GM18505 (cell line): ENCODE measurements around the gene ME3.
A peak's percentile ranks its signal among the peaks of the same experiment; 100 is the strongest.

ENCODE experiments used
- ATAC-seq: cut with Tn5 transposase; IDR thresholded peaks from one replicate; pipeline ENCODE4 v1.9.1; 2021; ENCODE audit not compliant: unreplicated experiment
- POLR2A ChIP-seq: IDR thresholded peaks from 4 replicates; pipeline ENCODE4 v1.6.1; 2011; ENCODE audit warnings: borderline replicate concordance; ENCODE audit not compliant: insufficient read depth, insufficient read length; ENCODE audit errors: extremely low read depth

ME3 gene

DNA sequence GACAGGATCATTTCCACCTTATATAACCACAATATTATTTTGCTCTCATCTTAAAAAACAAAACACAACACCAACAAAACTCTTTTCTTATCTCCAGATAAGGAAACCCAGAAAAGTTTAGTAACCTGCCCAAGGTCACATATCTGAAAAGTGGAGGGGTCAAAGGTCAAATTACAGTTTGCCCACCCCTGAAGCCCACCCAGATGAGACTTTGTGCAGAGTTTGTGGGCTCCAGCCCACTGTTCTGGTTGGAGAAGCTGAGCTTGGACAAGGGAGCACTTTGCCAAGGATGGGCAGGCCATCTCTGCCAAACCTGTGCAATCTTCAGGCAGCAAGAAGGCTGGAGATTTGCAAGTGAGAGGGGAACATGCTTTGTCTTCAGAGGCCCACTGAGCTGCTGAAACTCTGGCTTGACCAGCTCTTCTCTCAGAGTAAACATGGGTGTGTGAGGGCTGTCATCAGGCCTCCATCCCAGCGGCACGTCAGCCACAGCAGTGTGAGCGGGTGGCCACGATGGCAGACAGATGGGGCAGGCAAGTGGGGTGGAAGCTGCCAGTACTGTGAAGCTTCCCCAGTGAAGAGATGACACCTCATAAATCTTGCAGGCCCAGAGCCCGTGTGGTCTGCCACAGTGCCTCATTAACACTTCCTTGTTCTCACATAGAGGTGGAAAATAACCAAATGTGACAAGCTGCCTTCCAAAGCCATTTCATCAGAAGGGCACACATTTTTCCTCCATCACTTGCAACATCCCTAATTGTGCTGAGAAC lies 186.0 kb downstream of the ME3 start:
- peak; percentile 44 for ATAC-seq
- no peak for TF ChIP-seq POLR2A

DNA sequence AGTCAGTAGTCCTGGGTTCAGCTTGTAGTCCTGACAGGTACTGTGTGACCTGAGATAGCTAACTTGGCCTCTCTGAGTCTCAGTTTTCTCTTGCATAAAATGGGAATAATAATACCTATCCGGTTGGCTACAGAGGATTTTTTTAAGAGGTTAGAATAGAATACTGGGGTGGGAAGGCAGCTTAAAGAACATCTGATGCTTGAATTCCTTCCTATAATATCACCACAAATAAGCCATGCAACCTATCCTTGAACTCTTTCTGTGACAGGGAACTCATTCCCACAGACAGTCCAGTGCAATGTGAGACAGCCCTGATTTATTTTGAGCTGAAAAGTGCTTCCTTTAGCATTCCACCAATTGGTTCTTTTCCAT lies 187.6 kb downstream of the ME3 start:
- no peak for TF ChIP-seq POLR2A
- ATAC-seq = no peak

DNA sequence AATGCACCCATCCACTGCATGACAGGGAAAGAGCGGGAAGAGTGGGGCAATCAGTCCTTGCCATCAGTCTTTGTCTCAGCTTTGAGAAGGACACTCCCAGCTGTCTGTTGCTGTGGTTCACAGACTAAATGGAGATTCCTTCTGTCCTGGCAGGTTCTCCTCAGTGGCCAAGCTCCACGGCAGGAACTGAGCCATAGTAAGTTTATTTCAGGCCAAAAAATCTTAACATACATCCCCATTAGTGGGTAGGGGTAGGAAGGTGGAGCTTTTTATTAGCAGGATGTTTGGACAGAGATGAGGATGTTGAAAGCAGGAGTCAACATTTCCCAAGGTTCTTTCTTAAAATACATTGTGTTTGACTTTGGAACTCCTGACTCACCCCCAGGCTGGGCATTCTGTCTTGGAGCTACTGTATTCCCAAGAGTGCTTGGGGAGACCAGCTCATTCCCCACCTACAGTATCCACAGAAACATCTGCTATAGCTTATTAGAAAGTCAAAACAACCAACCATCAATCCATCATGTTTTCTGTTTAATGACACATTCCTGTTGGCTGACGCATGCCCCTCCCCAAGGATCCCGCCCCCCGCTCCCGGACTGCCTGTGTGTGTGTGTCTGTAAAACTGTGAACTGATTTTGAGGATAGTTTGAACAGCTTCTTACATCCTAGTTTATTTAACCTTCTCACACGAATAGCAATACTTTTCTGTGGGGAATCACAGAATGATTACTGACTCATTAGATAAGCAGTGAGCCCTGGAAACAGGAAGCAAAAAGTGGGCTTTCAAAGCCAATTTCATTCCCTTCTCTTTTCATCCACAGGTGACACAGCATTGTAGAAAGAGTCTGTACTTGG lies 188.2 kb downstream of the ME3 start:
- no peak for TF ChIP-seq POLR2A
- ATAC-seq = no peak

- ATAC-seq = no peak
- TF ChIP-seq POLR2A = no peak
Observed at GRCh38 chr11:86483610-86483939, 188.8 kb downstream of the ME3 start.

GRCh38 chr11:86482692-86483091 lies 189.7 kb downstream of the ME3 start:
- no peak for TF ChIP-seq POLR2A
- ATAC-seq = no peak

- ATAC-seq = no peak
- TF ChIP-seq POLR2A = no peak
Observed at GRCh38 chr11:86481399-86481798, 191.0 kb downstream of the ME3 start.

DNA sequence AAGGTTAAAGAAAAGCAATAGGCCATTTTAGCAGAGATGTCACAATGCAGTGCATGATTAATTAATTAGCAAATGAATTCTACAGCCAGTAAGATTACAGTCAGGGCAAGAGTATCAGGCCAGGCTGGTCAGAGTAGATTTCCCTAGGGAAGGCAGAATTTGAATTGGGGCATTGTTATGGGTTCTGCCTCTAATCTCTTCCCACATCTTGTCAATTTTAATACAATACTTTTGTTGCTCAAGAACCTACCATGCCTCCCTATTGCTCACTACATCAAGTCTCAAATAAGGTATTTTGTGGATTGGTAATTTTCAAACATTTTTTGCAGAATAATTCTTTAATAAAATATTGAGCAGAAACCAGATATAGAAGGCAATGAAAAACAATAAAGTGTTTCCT lies 194.1 kb downstream of the ME3 start:
- no peak for ATAC-seq
- no peak for TF ChIP-seq POLR2A

DNA sequence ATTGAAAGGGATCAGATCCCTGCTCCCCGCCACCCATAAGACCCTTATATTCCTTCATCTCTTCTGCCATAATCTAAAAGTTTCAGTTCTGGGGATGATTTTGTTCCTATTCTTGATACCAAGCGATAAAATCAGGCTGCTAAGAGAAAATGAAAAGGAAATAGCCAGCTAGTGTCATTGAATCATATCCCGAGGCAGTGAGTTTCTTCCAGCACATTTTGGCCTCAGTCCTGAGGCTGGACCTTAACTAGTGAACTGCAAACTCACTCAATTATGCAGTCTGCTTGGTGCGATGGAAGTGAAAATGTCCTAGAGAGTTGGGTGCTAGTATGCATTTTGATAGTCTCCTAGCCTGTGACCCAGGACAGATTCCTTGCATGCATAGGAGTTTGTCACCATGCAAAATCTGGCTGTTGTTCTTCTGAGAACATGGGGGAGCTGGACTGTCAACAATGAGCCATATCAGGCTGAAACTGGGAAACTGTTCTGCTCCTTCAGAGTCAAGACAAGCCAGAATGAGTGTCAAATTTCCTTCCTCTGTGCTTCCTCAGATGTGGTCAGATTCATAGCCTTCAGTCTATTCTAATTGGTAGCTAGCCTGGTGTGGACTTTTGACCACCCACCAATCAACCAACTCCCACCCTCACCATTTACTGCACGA lies 194.8 kb downstream of the ME3 start:
- no peak for ATAC-seq

DNA sequence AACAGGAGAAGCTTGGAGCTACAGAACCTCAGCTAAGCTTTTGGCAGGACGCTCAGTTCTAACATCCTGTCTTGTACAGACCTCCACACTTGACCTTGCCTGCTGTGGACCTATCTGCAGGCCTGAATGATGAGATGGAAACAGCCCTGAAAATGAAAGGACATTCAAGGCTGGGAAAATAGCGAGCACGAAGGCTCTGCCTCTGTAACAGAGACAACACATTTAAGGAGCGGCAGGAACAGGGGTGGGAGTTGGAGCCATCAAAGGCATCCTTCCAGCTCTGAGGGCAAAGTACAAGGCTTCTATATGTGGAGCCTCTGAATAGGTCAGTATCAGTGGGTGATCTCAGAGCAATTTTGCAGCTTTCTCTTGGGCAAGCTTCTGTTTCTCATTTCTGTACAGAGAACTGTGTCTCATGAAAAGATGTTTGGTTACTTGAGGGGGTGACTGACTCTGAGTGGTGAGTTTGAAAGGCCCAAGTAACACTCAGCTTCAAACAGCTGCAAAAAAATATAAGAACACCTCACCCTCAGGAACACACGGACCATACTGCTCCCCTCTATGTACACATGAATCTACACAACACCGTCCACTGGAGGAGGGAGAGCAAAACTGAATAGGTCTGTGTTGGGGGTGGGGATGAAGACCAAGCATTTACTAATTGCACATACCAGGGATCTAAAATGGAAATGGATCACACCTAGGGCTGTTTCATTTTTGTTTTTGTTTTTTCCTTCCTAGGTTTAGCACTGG lies 196.1 kb downstream of the ME3 start:
- no peak for TF ChIP-seq POLR2A
- no peak for ATAC-seq

More for the DNA sequence above, 194.8 kb downstream of the ME3 start:
- TF ChIP-seq POLR2A = no peak

DNA sequence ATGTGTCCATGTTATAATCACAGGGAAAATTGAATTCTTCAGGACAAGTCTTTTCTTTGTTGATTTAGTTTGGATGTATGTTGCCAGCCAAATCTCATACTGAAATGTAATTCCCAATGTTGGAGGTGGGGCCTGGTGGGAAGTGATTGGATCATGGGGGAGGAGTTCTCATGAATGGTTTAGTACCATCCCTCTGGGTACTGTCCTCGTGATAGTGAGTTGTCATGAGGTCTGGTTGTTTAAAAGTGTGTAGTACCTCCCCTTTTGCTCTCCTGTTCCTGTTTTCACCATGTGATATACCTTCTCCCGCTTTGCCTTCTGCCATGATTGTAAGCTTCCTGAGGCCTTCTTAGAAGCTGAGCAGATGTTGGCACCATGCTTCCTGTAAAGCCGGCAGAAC lies 197.4 kb downstream of the ME3 start:
- TF ChIP-seq POLR2A = no peak
- no peak for ATAC-seq

- no peak for ATAC-seq
- TF ChIP-seq POLR2A = no peak
Observed at GRCh38 chr11:86473991-86474833, 198.2 kb downstream of the ME3 start.
